GM12872 (cell line): ENCODE measurements around the gene KAT2B.

Experiments used
- CTCF ChIP-seq: IDR thresholded peaks from 3 replicates; pipeline ENCODE4 v1.5.1; 2011; ENCODE audit warnings: low read depth, mild to moderate bottlenecking, low read length, moderate library complexity; ENCODE audit not compliant: insufficient read depth

The KAT2B gene

GRCh38 chr3:20072422-20072821, 32.2 kb downstream of the KAT2B start:
- TF ChIP-seq CTCF: no peak

- TF ChIP-seq CTCF: no peak
These were observed 32.8 kb downstream of the KAT2B start for GRCh38 chr3:20073068-20073467.

GRCh38 chr3:20073683-20074082, 33.4 kb downstream of the KAT2B start:
- TF ChIP-seq CTCF: no peak

- no peak for TF ChIP-seq CTCF
These were observed 34.2 kb downstream of the KAT2B start for GRCh38 chr3:20074226-20075063.

- no peak for TF ChIP-seq CTCF
These were observed 35.0 kb downstream of the KAT2B start for GRCh38 chr3:20075197-20075596.

- TF ChIP-seq CTCF: no peak
These were observed 36.2 kb downstream of the KAT2B start for GRCh38 chr3:20076296-20076997.

- TF ChIP-seq CTCF: no peak
These were observed 36.8 kb downstream of the KAT2B start for GRCh38 chr3:20077068-20077467.
